Testis (tissue), 2 donors: ENCODE measurements around the gene MACROD2.

Source experiments
- POLR2A ChIP-seq: fragments of 450-650 bp; IDR thresholded peaks from one replicate; pipeline ENCODE4 v1.6.1; 2017; ENCODE audit warnings: antibody characterized with exemption, mild to moderate bottlenecking, moderate library complexity
- TF ChIP-seq, protein P1 (sequence below), 3 experiments: fragments of 450-650 bp in 2 of 3; fragments of 200-600 bp in 1 of 3; sonication (generic) in 1 of 3; IDR thresholded peaks; one replicate each; pipeline ENCODE4 v1.5.1; 2016 to 2019; ENCODE audit warnings: antibody characterized with exemption in 3 of 3, mild to moderate bottlenecking in 2 of 3, moderate library complexity in 1 of 3

GRCh38 chr20:15703171-15703911 lies 1708.0 kb downstream of the MACROD2 start:
- TF ChIP-seq, protein P1, sequence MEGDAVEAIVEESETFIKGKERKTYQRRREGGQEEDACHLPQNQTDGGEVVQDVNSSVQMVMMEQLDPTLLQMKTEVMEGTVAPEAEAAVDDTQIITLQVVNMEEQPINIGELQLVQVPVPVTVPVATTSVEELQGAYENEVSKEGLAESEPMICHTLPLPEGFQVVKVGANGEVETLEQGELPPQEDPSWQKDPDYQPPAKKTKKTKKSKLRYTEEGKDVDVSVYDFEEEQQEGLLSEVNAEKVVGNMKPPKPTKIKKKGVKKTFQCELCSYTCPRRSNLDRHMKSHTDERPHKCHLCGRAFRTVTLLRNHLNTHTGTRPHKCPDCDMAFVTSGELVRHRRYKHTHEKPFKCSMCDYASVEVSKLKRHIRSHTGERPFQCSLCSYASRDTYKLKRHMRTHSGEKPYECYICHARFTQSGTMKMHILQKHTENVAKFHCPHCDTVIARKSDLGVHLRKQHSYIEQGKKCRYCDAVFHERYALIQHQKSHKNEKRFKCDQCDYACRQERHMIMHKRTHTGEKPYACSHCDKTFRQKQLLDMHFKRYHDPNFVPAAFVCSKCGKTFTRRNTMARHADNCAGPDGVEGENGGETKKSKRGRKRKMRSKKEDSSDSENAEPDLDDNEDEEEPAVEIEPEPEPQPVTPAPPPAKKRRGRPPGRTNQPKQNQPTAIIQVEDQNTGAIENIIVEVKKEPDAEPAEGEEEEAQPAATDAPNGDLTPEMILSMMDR (IDR thresholded peaks at IDR 0.05), result no peak
- TF ChIP-seq POLR2A, result no peak
